ENCODE measurements around the gene CLIC4. TPM values are rescaled to one million over a fixed set of nuclear protein-coding genes. Genes with fewer than 3 reads are reported as not detected.

CLIC4 gene
- total and polyA plus RNA-seq, 10 of the 15 experiments (the other 5 are each of a cell fraction or from before 2014, with no cell fraction given), result 20.4 to 107 (median 69.6) TPM

- Histone ChIP-seq H3K27ac (ENCODE audit: control insufficient read depth, insufficient read depth) (no peak overlapping the region), H3K9me3 (replicated peaks; ENCODE audit: control insufficient read depth, insufficient read depth, low read length) (no peaks in the 10 kb centered on the region), H4K20me1 (ENCODE audit: control insufficient read depth, insufficient read depth) (no peaks in the 10 kb centered on the region), H2AFZ (ENCODE audit: control insufficient read depth, low read depth, low read length) (no peak overlapping the region), H3K4me2 (ENCODE audit: control insufficient read depth, insufficient read depth) (no peak overlapping the region), H3K4me3 (no peak overlapping the region), H3K36me3 (ENCODE audit: control insufficient read depth in 2 of 2, insufficient read depth in 2 of 2, low read length in 1 of 2) (no peaks in the 10 kb centered on the region), H3K79me2 (ENCODE audit: control insufficient read depth, insufficient read depth, low read length) (no peaks in the 10 kb centered on the region), H3K4me1 (ENCODE audit: control insufficient read depth, insufficient read depth, low read length) (peaks cover 5% of the 10 kb centered on the region), H3K27me3 (replicated peaks in 1 of 2; ENCODE audit: control insufficient read depth in 2 of 2, insufficient read depth in 2 of 2, low read length in 1 of 2) (peaks cover 3 to 10% of the 10 kb centered on the region in 2 experiments), H3K9ac (ENCODE audit: control insufficient read depth, insufficient read depth, low read length) (no peak overlapping the region)
- in situ Hi-C loops (cut with MboI), result no loop called here
- ATAC-seq (no peak), DNase-seq (ENCODE audit: low read depth, low spot score) (no peak), FAIRE-seq (no peak)
- ChIA-PET POLR2A (interaction anchor here (1.1 kb wide), 1 partner anchor 12 kb away, joined by 4 read pairs; no protein-coding TSS in a partner anchor), RAD21 (ENCODE audit: unreplicated experiment) (interaction anchor here (0.9 to 1.4 kb wide), 3 partner anchors 10 to 236 kb away, joined by 3 to 5 read pairs (median 3); no protein-coding TSS in a partner anchor), SMC1A (ENCODE audit: uncharacterized antibody, unreplicated experiment) (interaction anchor here (0.8 to 2.5 kb wide), 7 partner anchors 12 to 173 kb away, joined by 3 to 13 read pairs (median 3); no protein-coding TSS in a partner anchor), CTCF (interaction anchor here (0.9 to 3.9 kb wide), 5 partner anchors 11 to 70 kb away, joined by 4 to 21 read pairs (median 7); no protein-coding TSS in a partner anchor)
- no TSS peak for BruUV-seq (replicated peaks)
- WGBS (ENCODE audit: insufficient coverage, insufficient replicate concordance, low lambda C conversion rate, missing lambda C conversion rate), result 53% methylated on average over 12 of the region's 12 CpGs
- intact Hi-C loops (cut with micrococcal nuclease; ENCODE audit: unreplicated experiment), result no loop called here
- no peak for TF ChIP-seq ATF7 (IDR thresholded peaks at IDR 0.05; ENCODE audit: low read depth)
- TF ChIP-seq RB1 (IDR thresholded peaks at IDR 0.05; ENCODE audit: borderline replicate concordance), result no peak
- TF ChIP-seq ATF2 (IDR thresholded peaks at IDR 0.05; ENCODE audit: low read length), result no peak
- no peak for TF ChIP-seq SUZ12 (IDR thresholded peaks at IDR 0.05; ENCODE audit: unreplicated experiment)
- TF ChIP-seq CEBPB (IDR thresholded peaks at IDR 0.05; ENCODE audit: borderline replicate concordance in 1 of 2, low read depth in 2 of 2, low read length in 2 of 2), result no peak
- no peak for TF ChIP-seq ZNF592 (IDR thresholded peaks at IDR 0.05)
- TF ChIP-seq MYB (IDR thresholded peaks at IDR 0.05; ENCODE audit: borderline replicate concordance, low read depth, low read length), result no peak
- TF ChIP-seq CTCF (IDR thresholded peaks at IDR 0.05 in 2 of 3, conservative IDR thresholded peaks at IDR 0.05 in 1 of 3; ENCODE audit: control insufficient read depth in 2 of 3, extremely low read depth in 1 of 3, insufficient read depth in 1 of 3, low read depth in 3 of 3, low read length in 3 of 3), result no peak
- TF ChIP-seq RELA (IDR thresholded peaks at IDR 0.05; ENCODE audit: borderline replicate concordance, partially characterized antibody), result no peak
- no peak for TF ChIP-seq TAF1 (IDR thresholded peaks at IDR 0.05; ENCODE audit: borderline replicate concordance, low read depth, low read length)
- no peak for TF ChIP-seq BACH1 (IDR thresholded peaks at IDR 0.05; ENCODE audit: borderline replicate concordance)
- TF ChIP-seq CHD4 (IDR thresholded peaks at IDR 0.05), result no peak
- TF ChIP-seq YY1 (IDR thresholded peaks at IDR 0.05; ENCODE audit: low read depth, low read length), result no peak
Measured at GRCh38 chr1:24862775-24863483, 117.7 kb downstream of the CLIC4 start.
